GM19452 (cell line): ENCODE results near the gene BATF3.
"Not testable (repeated sequence)": the region's sequence is repeated elsewhere in the genome, so short reads cannot be mapped to it uniquely, and the experiment has no call there.

Experiments
- ATAC-seq: cut with Tn5 transposase; IDR thresholded peaks from one replicate; pipeline ENCODE4 v1.9.1; 2021; ENCODE audit not compliant: unreplicated experiment

Gene BATF3

GRCh38 chr1:212664409-212665199, 35.0 kb downstream of the BATF3 start:
- ATAC-seq: no peak

GRCh38 chr1:212658250-212658649, 41.4 kb downstream of the BATF3 start:
- not testable (repeated sequence) for ATAC-seq

- ATAC-seq: no peak
These were observed 42.9 kb downstream of the BATF3 start for GRCh38 chr1:212656730-212657129.

- no peak for ATAC-seq
These were observed 43.8 kb downstream of the BATF3 start for GRCh38 chr1:212655668-212656440.

GRCh38 chr1:212652609-212653008, 47.0 kb downstream of the BATF3 start:
- ATAC-seq: no peak

- ATAC-seq: no peak
These were observed 47.7 kb downstream of the BATF3 start for GRCh38 chr1:212651977-212652376.

GRCh38 chr1:212651521-212651920, 48.1 kb downstream of the BATF3 start:
- no peak for ATAC-seq

GRCh38 chr1:212650228-212650627, 49.4 kb downstream of the BATF3 start:
- ATAC-seq: no peak

GRCh38 chr1:212649020-212649419, 50.6 kb downstream of the BATF3 start:
- no peak for ATAC-seq

GRCh38 chr1:212648431-212648830, 51.2 kb downstream of the BATF3 start:
- no peak for ATAC-seq

- ATAC-seq: no peak
These were observed 52.6 kb downstream of the BATF3 start for GRCh38 chr1:212647004-212647403.

- ATAC-seq: no peak
These were observed 53.1 kb downstream of the BATF3 start for GRCh38 chr1:212646588-212646987.

GRCh38 chr1:212645546-212646543, 53.8 kb downstream of the BATF3 start:
- no peak for ATAC-seq

GRCh38 chr1:212644866-212645545, 54.6 kb downstream of the BATF3 start:
- no peak for ATAC-seq

- no peak for ATAC-seq
These were observed 55.8 kb downstream of the BATF3 start for GRCh38 chr1:212643877-212644276.

- ATAC-seq: no peak
These were observed 57.7 kb downstream of the BATF3 start for GRCh38 chr1:212641956-212642355.

- no peak for ATAC-seq
These were observed 59.3 kb downstream of the BATF3 start for GRCh38 chr1:212640223-212640878.

- ATAC-seq: not testable (repeated sequence)
These were observed 60.1 kb downstream of the BATF3 start for GRCh38 chr1:212639524-212639923.

- ATAC-seq: no peak
These were observed 61.0 kb downstream of the BATF3 start for GRCh38 chr1:212638492-212639151.
